GM23248 (cell line): ENCODE measurements around the gene TUBA3C.

Experiments
- EZH2 ChIP-seq: fragments of 200-600 bp; sonication (generic); IDR thresholded peaks from 2 replicates; pipeline ENCODE4 v1.6.1; 2018; ENCODE audit warnings: antibody characterized with exemption, mild to moderate bottlenecking; ENCODE audit not compliant: insufficient read depth, poor library complexity, severe bottlenecking
- EZH2phosphoT487 ChIP-seq: fragments of 200-600 bp; sonication (generic); IDR thresholded peaks from 2 replicates; pipeline ENCODE4 v1.6.1; 2018; ENCODE audit warnings: antibody characterized with exemption, moderate library complexity, mild to moderate bottlenecking, low read depth; ENCODE audit not compliant: insufficient read depth

- no peak for TF ChIP-seq EZH2phosphoT487
- TF ChIP-seq EZH2: no peak
These were observed 9.0 kb downstream of the TUBA3C start for GRCh38 chr13:19172647-19173030.
